ENCODE data around the gene BRCA2. TPM values are rescaled to one million over a fixed set of nuclear protein-coding genes. Genes with fewer than 3 reads are reported as not detected.
"Not testable (repeated sequence)": the region's sequence is repeated elsewhere in the genome, so short reads cannot be mapped to it uniquely, and the experiment has no call there.

BRCA2 gene
- total RNA-seq, 4 donors from 2014 or later: 0.49 to 2.1 (median 0.90) TPM

GRCh38 chr13:32323912-32324311 lies 8.6 kb downstream of the BRCA2 start:
- no peak for TF ChIP-seq POLR2A (IDR thresholded peaks at IDR 0.05)
- no peak for TF ChIP-seq CTCF (IDR thresholded peaks at IDR 0.05)
- H3K4me3 ChIP-seq (ENCODE audit: low read depth, poor library complexity, severe bottlenecking): no peak overlapping the region
- intact Hi-C loops (cut with DNase I; ENCODE audit: low total_unique reads): no loop called here
- DNase-seq (ENCODE audit: low spot score in 2 of 2): no peak

- no peak for DNase-seq (ENCODE audit: low spot score in 2 of 2)
- 91 to 98% methylated on average over 2 of the region's 2 CpGs for WGBS, 2 donors
- intact Hi-C loops (cut with DNase I; ENCODE audit: low total_unique reads): no loop called here
- no peak overlapping the region for H3K4me3 ChIP-seq (ENCODE audit: low read depth, poor library complexity, severe bottlenecking)
- TF ChIP-seq POLR2A (IDR thresholded peaks at IDR 0.05): no peak
- no peak for TF ChIP-seq CTCF (IDR thresholded peaks at IDR 0.05)
These were observed 15.1 kb downstream of the BRCA2 start for GRCh38 chr13:32330441-32330840.

- no peak for DNase-seq (ENCODE audit: low spot score in 2 of 2)
- no peak overlapping the region for H3K4me3 ChIP-seq (ENCODE audit: low read depth, poor library complexity, severe bottlenecking)
- intact Hi-C loops (cut with DNase I; ENCODE audit: low total_unique reads): no loop called here
- 73 to 81% methylated on average over 2 of the region's 2 CpGs for WGBS, 2 donors
- TF ChIP-seq CTCF (IDR thresholded peaks at IDR 0.05) (no peak), POLR2A (IDR thresholded peaks at IDR 0.05) (no peak)
These were observed 19.4 kb downstream of the BRCA2 start for GRCh38 chr13:32334671-32335070.

- no peak for DNase-seq (ENCODE audit: low spot score in 2 of 2)
- no peak overlapping the region for H3K4me3 ChIP-seq (ENCODE audit: low read depth, poor library complexity, severe bottlenecking)
- intact Hi-C loops (cut with DNase I; ENCODE audit: low total_unique reads): no loop called here
- 88 to 90% methylated on average over 3 of the region's 3 CpGs for WGBS, 2 donors
- no peak for TF ChIP-seq CTCF (IDR thresholded peaks at IDR 0.05)
- no peak for TF ChIP-seq POLR2A (IDR thresholded peaks at IDR 0.05)
These were observed 25.6 kb downstream of the BRCA2 start for GRCh38 chr13:32340914-32341313.

GRCh38 chr13:32347651-32348050 lies 32.3 kb downstream of the BRCA2 start:
- DNase-seq (ENCODE audit: low spot score in 2 of 2): no peak
- intact Hi-C loops (cut with DNase I; ENCODE audit: low total_unique reads): no loop called here
- no peak overlapping the region for H3K4me3 ChIP-seq (ENCODE audit: low read depth, poor library complexity, severe bottlenecking)
- TF ChIP-seq POLR2A (IDR thresholded peaks at IDR 0.05) (no peak), CTCF (IDR thresholded peaks at IDR 0.05) (no peak)
- 95% methylated on average over 1 of the region's 1 CpG for WGBS, 2 donors

- intact Hi-C loops (cut with DNase I; ENCODE audit: low total_unique reads); DNase-seq (ENCODE audit: low spot score in 2 of 2); H3K4me3 ChIP-seq (ENCODE audit: low read depth, poor library complexity, severe bottlenecking): not testable (repeated sequence)
- 91 to 95% methylated on average over 15 of the region's 15 CpGs for WGBS, 2 donors
These were observed 35.6 kb downstream of the BRCA2 start for GRCh38 chr13:32350839-32351441.
